HG02852 (cell line): Measurements from ENCODE around the gene ZNF184.
"Not testable (repeated sequence)": the region's sequence is repeated elsewhere in the genome, so short reads cannot be mapped to it uniquely, and the experiment has no call there.

ENCODE experiments used
- ATAC-seq: cut with Tn5 transposase; IDR thresholded peaks from one replicate; pipeline ENCODE4 v1.9.1; 2021; ENCODE audit warnings: mild to moderate bottlenecking, moderate library complexity; ENCODE audit not compliant: unreplicated experiment

Gene ZNF184

DNA sequence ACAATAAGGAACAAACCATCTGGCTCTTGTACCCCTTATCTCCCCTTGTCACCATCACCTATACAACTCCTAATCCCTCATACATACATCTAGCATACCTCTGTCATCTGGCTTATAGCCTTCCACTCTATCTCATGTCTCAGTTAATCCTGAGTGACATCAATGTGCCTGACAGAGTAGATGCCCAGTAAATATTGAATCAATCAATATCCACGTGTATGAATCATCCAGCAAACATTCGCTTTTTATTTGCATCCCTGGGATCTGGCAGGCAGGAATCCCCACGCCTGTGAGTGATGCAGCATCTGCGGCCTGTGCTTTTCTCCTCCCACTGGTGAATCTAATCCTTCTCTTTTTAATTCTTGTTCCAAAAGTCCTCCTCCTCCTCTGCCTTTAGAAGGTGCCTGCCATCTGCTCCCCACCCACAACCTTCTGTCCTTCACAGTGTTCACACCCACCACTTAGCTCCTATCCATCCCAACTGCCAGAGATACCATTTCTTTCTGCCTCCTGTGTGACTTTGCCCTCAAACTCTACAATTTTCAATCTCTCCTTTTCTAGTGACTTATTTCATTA lies 46.8 kb downstream of the ZNF184 start:
- no peak for ATAC-seq

DNA sequence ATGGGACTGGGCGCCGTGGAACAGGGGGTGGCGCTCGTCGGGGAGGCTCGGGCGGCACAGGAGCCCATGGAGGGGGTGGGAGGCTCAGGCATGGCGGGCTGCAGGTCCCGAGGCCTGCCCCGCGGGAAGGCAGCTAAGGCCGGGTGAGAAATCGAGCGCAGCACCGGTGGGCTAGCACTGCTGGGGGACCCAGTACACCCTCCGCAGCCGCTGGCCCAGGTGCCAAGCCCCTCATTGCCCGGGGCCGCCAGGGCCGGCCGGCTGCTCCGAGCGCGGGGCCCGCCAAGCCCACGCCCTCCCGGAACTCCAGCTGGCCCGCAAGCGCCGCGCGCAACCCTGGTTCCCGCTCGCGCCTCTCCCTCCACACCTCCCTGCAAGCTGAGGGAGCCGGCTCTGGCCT lies 48.1 kb downstream of the ZNF184 start:
- not testable (repeated sequence) for ATAC-seq

DNA sequence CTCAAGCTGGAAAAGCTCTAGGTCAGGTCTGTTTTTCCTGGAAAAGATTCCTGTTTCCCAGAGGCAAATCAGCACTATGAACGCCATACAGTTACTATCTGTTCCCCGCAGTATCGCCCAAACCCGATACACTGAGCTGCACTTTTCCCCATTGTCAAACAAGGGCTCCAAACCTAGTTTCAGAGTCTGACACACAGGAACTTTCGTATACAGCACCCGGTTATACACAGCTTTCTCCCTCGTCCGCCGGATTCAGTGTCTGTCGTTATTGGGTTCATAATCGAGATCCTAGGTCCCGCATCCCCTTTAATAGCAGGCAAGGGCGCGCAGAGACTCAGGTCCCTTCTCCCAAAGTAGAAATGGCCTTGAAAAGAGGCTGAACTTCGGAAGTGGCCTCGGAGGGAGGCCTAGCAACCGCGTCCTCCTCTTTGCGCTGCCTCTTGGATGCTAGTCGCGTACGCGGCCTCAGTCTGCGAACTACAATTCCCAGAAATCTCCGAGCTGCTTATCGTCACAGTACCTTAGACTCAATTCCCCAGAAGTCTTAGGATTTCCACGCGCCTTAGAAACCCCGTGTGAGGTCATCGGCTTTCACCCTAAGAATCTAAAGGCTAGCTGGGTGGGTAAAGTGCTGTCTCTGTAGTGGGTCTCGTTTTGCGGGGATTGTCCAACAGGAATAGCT lies 50.1 kb downstream of the ZNF184 start:
- ATAC-seq = no peak

DNA sequence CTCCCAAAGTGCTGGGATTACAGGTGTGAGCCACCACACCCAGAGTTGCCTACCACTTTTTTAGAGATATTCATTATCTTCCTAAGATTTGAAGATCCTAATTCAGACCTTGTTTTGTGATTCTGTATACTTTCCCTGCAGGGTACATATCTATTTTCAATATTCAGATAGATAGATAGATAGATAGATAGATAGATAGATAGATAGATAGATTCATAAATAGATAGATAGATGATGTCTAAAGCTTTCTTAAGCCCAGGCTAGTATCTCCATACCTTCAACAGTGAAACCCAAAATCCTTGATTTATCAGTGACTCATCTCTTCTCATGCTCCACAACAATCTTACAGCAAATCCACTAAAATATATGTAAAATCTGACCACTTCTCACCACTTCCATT lies 53.5 kb downstream of the ZNF184 start:
- no peak for ATAC-seq

DNA sequence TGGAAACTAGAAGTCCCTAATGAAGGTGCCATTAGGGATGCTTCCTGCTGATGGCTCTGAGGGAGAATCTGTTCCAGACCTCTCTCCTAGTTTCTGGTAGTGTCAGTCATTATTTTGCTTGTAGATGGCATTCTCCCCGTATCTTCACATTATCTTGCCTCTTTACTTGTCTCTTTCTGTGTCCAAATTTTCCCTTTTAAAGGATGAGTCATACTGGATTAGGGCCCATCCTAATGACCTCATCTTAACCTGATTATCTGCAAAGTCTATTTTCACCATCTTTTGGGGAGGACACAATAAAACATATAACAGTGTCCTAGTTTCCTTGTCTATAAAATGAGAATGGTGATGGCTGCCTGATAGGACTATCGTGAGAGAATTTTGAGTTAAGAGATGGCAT lies 57.0 kb downstream of the ZNF184 start:
- ATAC-seq = no peak

DNA sequence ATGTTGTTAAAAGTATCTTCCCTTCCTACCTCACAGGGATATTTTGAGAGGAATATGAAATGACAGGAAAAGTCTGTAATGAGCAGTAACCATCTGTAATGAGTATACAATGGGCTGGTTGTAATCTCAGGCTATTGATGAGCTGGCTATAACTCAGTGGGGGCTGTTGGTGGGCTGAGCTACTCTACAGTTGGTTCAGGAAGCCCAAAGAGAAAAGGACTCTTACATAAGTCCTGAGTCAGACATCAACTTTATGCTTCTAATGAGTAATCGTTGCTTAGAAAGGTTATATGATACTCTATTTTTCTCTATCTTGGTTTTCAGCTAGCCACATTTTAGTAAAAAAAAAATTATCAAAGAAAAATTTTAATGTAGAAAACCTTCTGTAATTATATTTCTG lies 57.9 kb downstream of the ZNF184 start:
- ATAC-seq = no peak

DNA sequence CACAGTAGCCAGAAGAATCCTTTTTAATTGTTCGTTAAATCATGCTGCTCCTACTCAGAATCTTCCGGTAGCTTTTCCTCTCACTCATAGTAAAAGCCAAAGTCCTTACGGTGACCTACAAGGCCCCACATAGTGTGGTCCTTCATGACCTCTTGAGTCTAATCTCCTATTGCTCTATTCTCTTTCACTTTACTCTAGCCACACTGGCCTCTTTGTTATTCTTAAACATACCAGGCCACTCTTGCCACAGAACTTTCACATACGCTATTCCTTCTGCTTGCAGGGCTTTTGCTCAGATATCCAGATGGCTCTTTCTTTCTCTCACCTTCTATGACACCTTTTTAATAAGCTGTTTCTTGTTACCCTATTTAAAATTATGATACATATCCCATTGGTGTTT lies 58.6 kb downstream of the ZNF184 start:
- no peak for ATAC-seq

DNA sequence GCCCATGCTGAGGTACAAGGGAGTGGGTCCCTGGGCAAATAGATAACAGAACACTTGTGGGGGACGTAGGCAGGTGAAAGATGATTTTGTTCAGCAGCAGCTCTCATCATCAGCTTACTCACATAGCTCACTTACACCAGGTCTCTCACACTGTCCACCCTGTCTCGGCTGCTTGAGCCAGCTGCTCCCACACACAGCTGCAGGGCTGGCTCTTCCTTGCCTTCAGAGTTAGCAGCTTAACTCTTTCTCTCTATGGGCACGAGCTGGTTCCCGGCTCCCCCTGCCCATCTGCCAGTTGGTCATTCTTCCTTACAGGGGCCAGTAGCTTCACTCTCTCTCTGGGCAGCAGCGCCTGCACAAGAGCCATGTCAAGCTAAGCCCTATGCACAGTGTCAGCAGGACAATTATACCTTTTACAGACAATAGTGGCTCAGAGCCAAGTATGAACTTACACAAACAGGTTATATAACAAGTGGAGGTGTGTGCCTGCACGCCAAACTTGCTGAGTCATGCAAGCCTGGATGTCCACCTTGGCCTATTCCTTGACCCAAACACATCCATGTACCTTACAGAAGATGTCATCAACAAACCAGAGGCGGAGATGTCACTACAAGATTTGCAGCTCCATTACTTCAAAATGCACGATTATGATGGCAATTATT lies 65.6 kb downstream of the ZNF184 start:
- no peak for ATAC-seq

DNA sequence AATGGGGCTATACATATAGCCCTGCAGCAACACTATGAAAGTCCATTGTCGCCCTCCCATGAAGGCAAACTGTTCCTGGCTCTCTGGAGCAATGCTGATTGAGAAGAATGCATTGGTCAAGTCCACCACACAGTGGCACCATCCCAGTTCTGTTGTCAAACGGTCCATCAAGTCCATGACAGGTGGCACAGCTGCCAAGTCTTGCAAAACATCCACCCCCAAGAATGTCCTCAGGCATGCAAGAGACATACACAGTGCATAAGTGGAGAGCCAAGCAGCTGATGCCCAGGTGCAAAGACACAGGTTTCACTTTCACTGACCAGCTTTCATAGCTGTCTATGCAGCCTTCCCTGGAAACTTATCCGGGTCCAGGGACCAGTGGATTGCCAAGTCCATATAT lies 66.8 kb downstream of the ZNF184 start:
- no peak for ATAC-seq

DNA sequence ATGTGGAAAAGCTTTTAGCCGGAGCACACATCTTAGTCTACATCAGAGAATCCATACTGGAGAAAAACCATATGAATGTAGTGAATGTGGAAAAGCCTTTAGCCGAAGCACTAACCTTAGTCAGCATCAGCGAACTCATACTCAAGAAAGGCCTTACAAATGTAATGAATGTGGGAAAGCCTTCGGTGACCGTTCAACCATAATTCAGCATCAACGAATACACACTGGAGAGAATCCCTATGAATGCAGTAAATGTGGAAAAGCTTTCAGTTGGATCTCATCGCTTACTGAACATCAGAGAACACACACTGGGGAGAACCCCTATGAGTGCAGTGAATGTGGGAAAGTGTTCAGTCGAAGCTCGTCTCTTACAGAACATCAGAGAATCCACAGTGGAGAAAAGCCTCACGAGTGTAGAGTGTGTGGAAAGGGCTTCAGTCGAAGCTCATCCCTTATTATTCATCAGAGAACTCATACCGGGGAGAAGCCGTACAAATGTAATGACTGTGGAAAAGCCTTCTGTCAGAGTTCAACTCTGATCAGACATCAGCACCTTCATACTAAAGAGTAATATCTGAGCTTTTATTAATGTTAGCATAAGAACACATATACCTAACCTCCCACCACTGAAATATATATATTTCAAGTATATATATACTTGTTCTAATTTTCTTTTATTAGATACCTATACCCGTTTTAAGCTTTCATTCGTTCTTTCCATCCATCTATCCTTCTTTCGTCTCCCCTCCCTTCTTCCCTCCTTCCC lies 71.8 kb downstream of the ZNF184 start:
- no peak for ATAC-seq
